Neural progenitor cell (in vitro differentiated cells): ENCODE results near the gene ITGA2B. TPM values are rescaled to one million over a fixed set of nuclear protein-coding genes. Genes with fewer than 3 reads are reported as not detected.

Experiments
- DNase-seq: peaks from one replicate; pipeline ENCODE4 v3.0.0-alpha.2; 2016; ENCODE audit warnings: low spot score
- H2AFZ ChIP-seq: fragments of 200-600 bp; sonication (generic); replicated peaks from 2 replicates; pipeline ENCODE4 v1.6.1; 2016; ENCODE audit warnings: antibody characterized with exemption
- H3F3A ChIP-seq: fragments of 200-600 bp; sonication (generic); 2 replicates; pipeline ENCODE4 v1.6.1; 2016; ENCODE audit warnings: antibody characterized with exemption, low read depth
- H3K27ac ChIP-seq: fragments of 200-600 bp; sonication (generic); 2 replicates; pipeline ENCODE4 v1.5.1; 2016; ENCODE audit warnings: mild to moderate bottlenecking
- H3K27me3 ChIP-seq: fragments of 200-600 bp; sonication (generic); 2 replicates; pipeline ENCODE4 v1.6.1; 2016; ENCODE audit warnings: mild to moderate bottlenecking, moderate library complexity
- H3K36me3 ChIP-seq: fragments of 200-600 bp; sonication (generic); 2 replicates; pipeline ENCODE4 v1.5.1; 2016
- H3K4me1 ChIP-seq: fragments of 200-600 bp; sonication (generic); 2 replicates; pipeline ENCODE4 v1.6.1; 2016; ENCODE audit warnings: mixed run types
- H3K4me2 ChIP-seq: fragments of 200-600 bp; sonication (generic); 2 replicates; pipeline ENCODE4 v1.6.1; 2016
- H3K4me3 ChIP-seq: fragments of 200-600 bp; sonication (generic); 2 replicates; pipeline ENCODE4 v1.5.1; 2016
- H3K79me2 ChIP-seq: fragments of 200-600 bp; sonication (generic); 2 replicates; pipeline ENCODE4 v1.6.1; 2016; ENCODE audit warnings: low read depth
- H3K9ac ChIP-seq: fragments of 200-600 bp; sonication (generic); 2 replicates; pipeline ENCODE4 v1.6.1; 2016
- H3K9me3 ChIP-seq: fragments of 200-600 bp; sonication (generic); 2 replicates; pipeline ENCODE4 v1.5.1; 2016; ENCODE audit warnings: low read depth
- H4K20me1 ChIP-seq: fragments of 200-600 bp; sonication (generic); 2 replicates; pipeline ENCODE4 v1.6.1; 2016; ENCODE audit warnings: low read depth
- H3K27ac Mint-ChIP-seq: 3 replicates; pipeline ENCODE4 v1.8.0; 2021; ENCODE audit warnings: mixed read lengths
- H3K27me3 Mint-ChIP-seq: 2 replicates; pipeline ENCODE4 v1.8.0; 2022; ENCODE audit warnings: low read depth, mild to moderate bottlenecking, inconsistent platforms, moderate library complexity, mixed read lengths; ENCODE audit not compliant: insufficient read depth
- H3K36me3 Mint-ChIP-seq: 3 replicates; pipeline ENCODE4 v1.8.0; 2021; ENCODE audit warnings: mixed read lengths
- H3K4me1 Mint-ChIP-seq: 3 replicates; pipeline ENCODE4 v1.8.0; 2021; ENCODE audit warnings: mixed read lengths
- H3K4me3 Mint-ChIP-seq: 3 replicates; pipeline ENCODE4 v1.8.0; 2021; ENCODE audit warnings: mild to moderate bottlenecking, moderate library complexity, mixed read lengths
- H3K9me3 Mint-ChIP-seq: 3 replicates; pipeline ENCODE4 v1.8.0; 2020; ENCODE audit warnings: mixed read lengths
- CTCF ChIP-seq: fragments of 200-600 bp; sonication (generic); IDR thresholded peaks from 2 replicates; pipeline ENCODE4 v1.5.1; 2017; ENCODE audit warnings: antibody characterized with exemption, mild to moderate bottlenecking
- EZH2 ChIP-seq: fragments of 200-600 bp; sonication (generic); IDR thresholded peaks from 2 replicates; pipeline ENCODE4 v1.6.1; 2017; ENCODE audit warnings: antibody characterized with exemption, mild to moderate bottlenecking, moderate library complexity
- EZH2phosphoT487 ChIP-seq: fragments of 200-600 bp; sonication (generic); IDR thresholded peaks from 2 replicates; pipeline ENCODE4 v1.6.1; 2017; ENCODE audit warnings: antibody characterized with exemption
- total RNA-seq: library from RNA; depleted of rRNA; stranded (reverse); fragments of >200 nt; gene quantifications from 2 replicates; pipeline ENCODE4 v1.2.3, GENCODE V29; 2015; ENCODE audit warnings: low replicate concordance

Gene ITGA2B
- total RNA-seq, 1 donor from 2014 or later = 4.7 TPM

- Histone ChIP-seq H3K9me3 (no peaks in the 10 kb centered on the region), H3K36me3 (no peaks in the 10 kb centered on the region), H3F3A (no peaks in the 10 kb centered on the region), H3K4me1 (no peaks in the 10 kb centered on the region), H3K27me3 (peaks cover 23% of the 10 kb centered on the region), H3K4me3 (no peak overlapping the region), H4K20me1 (no peaks in the 10 kb centered on the region), H3K27ac (no peak overlapping the region), H3K79me2 (no peaks in the 10 kb centered on the region), H3K4me2 (no peak overlapping the region), H3K9ac (no peak overlapping the region), H2AFZ (no peak overlapping the region)
- peaks cover 12% of the 10 kb centered on the region for H3K27me3 Mint-ChIP-seq
- no peak overlapping the region for H3K4me3 Mint-ChIP-seq
- H3K9me3 Mint-ChIP-seq = no peaks in the 10 kb centered on the region
- no peaks in the 10 kb centered on the region for H3K36me3 Mint-ChIP-seq
- no peak for DNase-seq
- TF ChIP-seq EZH2 = no peak
- TF ChIP-seq EZH2phosphoT487 = no peak
- TF ChIP-seq CTCF = no peak
- peaks cover 3% of the 10 kb centered on the region for H3K4me1 Mint-ChIP-seq
- H3K27ac Mint-ChIP-seq = no peak overlapping the region
Measured at GRCh38 chr17:44338702-44339101, 50.7 kb downstream of the ITGA2B start.

- Histone ChIP-seq H3K4me3 (no peak overlapping the region), H4K20me1 (no peaks in the 10 kb centered on the region), H3K4me1 (no peaks in the 10 kb centered on the region), H2AFZ (no peak overlapping the region), H3K27me3 (peaks cover 8% of the 10 kb centered on the region), H3F3A (peaks cover 6% of the 10 kb centered on the region), H3K79me2 (no peaks in the 10 kb centered on the region), H3K4me2 (no peak overlapping the region), H3K27ac (no peak overlapping the region), H3K36me3 (no peaks in the 10 kb centered on the region), H3K9me3 (no peaks in the 10 kb centered on the region), H3K9ac (no peak overlapping the region)
- Mint-ChIP-seq H3K36me3 (no peaks in the 10 kb centered on the region), H3K27ac (no peak overlapping the region), H3K4me1 (peaks cover 9% of the 10 kb centered on the region), H3K9me3 (no peaks in the 10 kb centered on the region), H3K27me3 (peaks cover 6% of the 10 kb centered on the region), H3K4me3 (no peak overlapping the region)
- DNase-seq = no peak
- no peak for TF ChIP-seq EZH2
- TF ChIP-seq EZH2phosphoT487 = no peak
- no peak for TF ChIP-seq CTCF
Measured at GRCh38 chr17:44335968-44336367, 53.5 kb downstream of the ITGA2B start.

- Histone ChIP-seq H4K20me1 (no peaks in the 10 kb centered on the region), H3K36me3 (no peaks in the 10 kb centered on the region), H3K79me2 (no peaks in the 10 kb centered on the region), H2AFZ (no peak overlapping the region), H3K4me3 (no peak overlapping the region), H3K9ac (no peak overlapping the region), H3K9me3 (no peaks in the 10 kb centered on the region), H3K4me1 (no peaks in the 10 kb centered on the region), H3K27me3 (peaks cover 6% of the 10 kb centered on the region), H3F3A (peaks cover 9% of the 10 kb centered on the region), H3K4me2 (no peak overlapping the region), H3K27ac (no peak overlapping the region)
- TF ChIP-seq EZH2phosphoT487 (no peak), EZH2 (no peak), CTCF (no peak)
- no peak overlapping the region for H3K27ac Mint-ChIP-seq
- DNase-seq = no peak
- H3K36me3 Mint-ChIP-seq = no peaks in the 10 kb centered on the region
- no peaks in the 10 kb centered on the region for H3K9me3 Mint-ChIP-seq
- no peak overlapping the region for H3K4me3 Mint-ChIP-seq
- peaks cover 6% of the 10 kb centered on the region for H3K27me3 Mint-ChIP-seq
- peaks cover 10% of the 10 kb centered on the region for H3K4me1 Mint-ChIP-seq
Measured at GRCh38 chr17:44335564-44335963, 53.9 kb downstream of the ITGA2B start.

- no peaks in the 10 kb centered on the region for H3K79me2 ChIP-seq
- peaks cover 10% of the 10 kb centered on the region for H3K4me1 Mint-ChIP-seq
- H3F3A ChIP-seq = peaks cover 9% of the 10 kb centered on the region
- H3K4me3 ChIP-seq = no peak overlapping the region
- H3K36me3 ChIP-seq = no peaks in the 10 kb centered on the region
- H3K9me3 ChIP-seq = no peaks in the 10 kb centered on the region
- no peaks in the 10 kb centered on the region for H4K20me1 ChIP-seq
- H2AFZ ChIP-seq = no peak overlapping the region
- TF ChIP-seq EZH2phosphoT487 (no peak), CTCF (no peak), EZH2 (no peak)
- H3K27ac ChIP-seq = no peak overlapping the region
- H3K4me3 Mint-ChIP-seq = no peak overlapping the region
- H3K4me1 ChIP-seq = no peaks in the 10 kb centered on the region
- no peak overlapping the region for H3K27ac Mint-ChIP-seq
- no peak for DNase-seq
- H3K4me2 ChIP-seq = no peak overlapping the region
- no peak overlapping the region for H3K9ac ChIP-seq
- peaks cover 6% of the 10 kb centered on the region for H3K27me3 Mint-ChIP-seq
- H3K36me3 Mint-ChIP-seq = no peaks in the 10 kb centered on the region
- H3K27me3 ChIP-seq = no peaks in the 10 kb centered on the region
- no peaks in the 10 kb centered on the region for H3K9me3 Mint-ChIP-seq
Measured at GRCh38 chr17:44334727-44335126, 54.7 kb downstream of the ITGA2B start.
